ENCODE data around the gene LCOR. TPM values are rescaled to one million over a fixed set of nuclear protein-coding genes. Genes with fewer than 3 reads are reported as not detected.

The LCOR gene
- total and polyA plus RNA-seq, 4 donors = 3.3 to 68.4 (median 17.9) TPM

DNA sequence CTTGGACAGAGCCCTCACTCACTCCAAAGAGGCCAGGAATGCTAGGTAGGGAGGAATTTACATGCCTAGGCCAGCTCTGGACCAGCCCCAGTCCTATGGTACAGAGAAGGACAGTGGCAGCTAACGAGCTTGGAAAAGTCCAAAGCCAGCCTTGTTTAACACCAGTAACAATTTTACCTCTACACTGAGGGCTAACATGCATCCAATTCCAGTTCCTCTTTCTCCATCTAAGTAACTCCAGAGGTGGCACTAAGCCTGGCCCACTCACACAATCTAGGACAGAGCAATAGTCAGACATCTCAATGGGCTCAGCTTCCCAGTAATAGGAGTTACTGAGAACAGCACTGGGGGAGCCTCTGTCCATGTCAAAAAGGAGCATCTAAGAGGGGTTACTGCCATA lies 5.7 kb upstream of the LCOR start:
- TF ChIP-seq, protein P1, sequence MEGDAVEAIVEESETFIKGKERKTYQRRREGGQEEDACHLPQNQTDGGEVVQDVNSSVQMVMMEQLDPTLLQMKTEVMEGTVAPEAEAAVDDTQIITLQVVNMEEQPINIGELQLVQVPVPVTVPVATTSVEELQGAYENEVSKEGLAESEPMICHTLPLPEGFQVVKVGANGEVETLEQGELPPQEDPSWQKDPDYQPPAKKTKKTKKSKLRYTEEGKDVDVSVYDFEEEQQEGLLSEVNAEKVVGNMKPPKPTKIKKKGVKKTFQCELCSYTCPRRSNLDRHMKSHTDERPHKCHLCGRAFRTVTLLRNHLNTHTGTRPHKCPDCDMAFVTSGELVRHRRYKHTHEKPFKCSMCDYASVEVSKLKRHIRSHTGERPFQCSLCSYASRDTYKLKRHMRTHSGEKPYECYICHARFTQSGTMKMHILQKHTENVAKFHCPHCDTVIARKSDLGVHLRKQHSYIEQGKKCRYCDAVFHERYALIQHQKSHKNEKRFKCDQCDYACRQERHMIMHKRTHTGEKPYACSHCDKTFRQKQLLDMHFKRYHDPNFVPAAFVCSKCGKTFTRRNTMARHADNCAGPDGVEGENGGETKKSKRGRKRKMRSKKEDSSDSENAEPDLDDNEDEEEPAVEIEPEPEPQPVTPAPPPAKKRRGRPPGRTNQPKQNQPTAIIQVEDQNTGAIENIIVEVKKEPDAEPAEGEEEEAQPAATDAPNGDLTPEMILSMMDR (IDR thresholded peaks at IDR 0.05; ENCODE audit: control extremely low read depth, extremely low read depth) = no peak
- Histone ChIP-seq H3K27me3 (ENCODE audit: control insufficient read depth in 3 of 3, insufficient read depth in 3 of 3, low read length in 2 of 3) (no peaks in the 10 kb centered on the region), H3K9ac (ENCODE audit: insufficient read depth in 1 of 2, low read length in 2 of 2) (no peak overlapping the region), H3K9me3 (ENCODE audit: control insufficient read depth in 4 of 4, insufficient read depth in 3 of 4, low read length in 3 of 4) (no peaks in the 10 kb centered on the region), H3K4me3 (no peak overlapping the region), H3K27ac (ENCODE audit: low read depth in 1 of 2, low read length in 1 of 2) (no peak overlapping the region), H3K4me1 (ENCODE audit: control insufficient read depth in 5 of 5, insufficient read depth in 5 of 5, low read length in 5 of 5) (peaks cover 0 to 2% (median 0%) of the 10 kb centered on the region in 5 donors), H3K36me3 (ENCODE audit: control insufficient read depth in 4 of 4, insufficient read depth in 4 of 4, low read length in 4 of 4) (no peaks in the 10 kb centered on the region)
- DNase-seq (no peak), ATAC-seq (ENCODE audit: insufficient read depth, low FRiP score) (no peak)
- WGBS, 2 donors = 77 to 87% methylated on average over 1 of the region's 1 CpG

DNA sequence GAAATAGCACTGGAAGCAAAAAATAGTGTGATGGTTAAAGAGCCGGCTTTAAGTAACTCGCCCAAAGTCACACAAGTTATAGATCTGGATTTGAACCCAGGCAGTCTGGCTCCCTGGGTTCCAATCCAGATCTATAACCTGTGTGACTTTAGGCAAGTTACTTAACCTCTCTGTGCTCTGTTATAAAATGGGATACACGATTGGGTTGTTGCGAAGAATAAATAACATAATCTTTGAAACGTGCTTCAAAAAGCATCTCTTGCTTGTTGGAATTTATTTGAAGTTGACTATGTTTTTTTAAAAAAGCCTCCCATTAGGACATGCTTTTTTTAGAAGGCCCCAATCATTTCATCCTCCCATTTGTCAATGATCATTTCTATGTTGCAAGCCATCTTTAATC lies 3.5 kb upstream of the LCOR start:
- Histone ChIP-seq H3K27me3 (ENCODE audit: control insufficient read depth in 3 of 3, insufficient read depth in 3 of 3, low read length in 2 of 3) (no peaks in the 10 kb centered on the region), H3K27ac (ENCODE audit: low read depth in 1 of 2, low read length in 1 of 2) (no peak overlapping the region), H3K9ac (ENCODE audit: insufficient read depth in 1 of 2, low read length in 2 of 2) (no peak overlapping the region), H3K9me3 (ENCODE audit: control insufficient read depth in 4 of 4, insufficient read depth in 3 of 4, low read length in 3 of 4) (no peaks in the 10 kb centered on the region), H3K4me3 (no peak overlapping the region), H3K36me3 (ENCODE audit: control insufficient read depth in 4 of 4, insufficient read depth in 4 of 4, low read length in 4 of 4) (no peaks in the 10 kb centered on the region), H3K4me1 (ENCODE audit: control insufficient read depth in 5 of 5, insufficient read depth in 5 of 5, low read length in 5 of 5) (peaks cover 0 to 5% (median 0%) of the 10 kb centered on the region in 5 donors)
- 88 to 93% methylated on average over 5 of the region's 5 CpGs for WGBS, 2 donors
- no peak for DNase-seq
- no peak for ATAC-seq (ENCODE audit: insufficient read depth, low FRiP score)
- TF ChIP-seq, protein P1 (IDR thresholded peaks at IDR 0.05; ENCODE audit: control extremely low read depth, extremely low read depth) = no peak

DNA sequence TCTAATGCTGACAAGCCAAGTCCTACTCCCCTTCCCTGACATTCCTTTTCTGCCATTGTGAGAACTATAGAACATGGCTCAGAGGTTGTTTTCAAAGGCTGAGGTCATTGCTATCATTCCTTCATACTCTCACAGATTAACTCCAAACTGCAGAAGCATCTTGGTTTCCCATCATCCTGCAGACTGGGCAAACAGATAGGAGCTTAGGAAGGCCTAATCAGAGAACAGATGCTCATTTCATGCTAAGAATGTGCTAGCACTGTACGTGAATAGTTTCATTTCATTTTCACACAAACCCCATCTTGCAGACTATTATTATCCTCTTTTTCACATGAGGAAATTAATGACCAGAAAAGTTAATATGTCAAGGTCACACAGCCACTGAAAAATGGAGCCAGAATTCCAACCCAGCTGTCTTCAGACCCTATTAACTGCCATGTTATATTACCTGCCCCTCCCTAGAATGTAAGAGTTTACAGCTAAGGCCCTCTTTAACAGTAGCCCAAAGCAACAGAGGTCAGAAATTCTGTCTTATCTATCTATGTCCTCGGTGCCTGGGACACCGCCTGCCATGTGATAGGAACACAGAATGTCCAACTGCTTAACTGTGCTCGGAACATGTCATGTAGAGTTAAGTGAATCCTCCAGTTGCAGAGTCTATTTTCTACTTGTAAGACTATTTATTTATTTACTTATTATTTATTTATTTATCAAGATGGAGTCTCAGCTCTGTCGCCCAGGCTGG lies 2.9 kb upstream of the LCOR start:
- WGBS, 2 donors = 95 to 98% methylated on average over 5 of the region's 5 CpGs
- ATAC-seq (ENCODE audit: insufficient read depth, low FRiP score) = no peak
- H3K9ac ChIP-seq (ENCODE audit: insufficient read depth in 1 of 2, low read length in 2 of 2) = no peak overlapping the region

More for the DNA sequence above, 2.9 kb upstream of the LCOR start:
- no peaks in the 10 kb centered on the region for H3K9me3 ChIP-seq (ENCODE audit: control insufficient read depth in 4 of 4, insufficient read depth in 3 of 4, low read length in 3 of 4)
- peaks cover 0 to 5% (median 2%) of the 10 kb centered on the region in 5 donors for H3K4me1 ChIP-seq (ENCODE audit: control insufficient read depth in 5 of 5, insufficient read depth in 5 of 5, low read length in 5 of 5)
- no peaks in the 10 kb centered on the region for H3K36me3 ChIP-seq (ENCODE audit: control insufficient read depth in 4 of 4, insufficient read depth in 4 of 4, low read length in 4 of 4)
- H3K4me3 ChIP-seq = no peak overlapping the region
- DNase-seq = no peak
- no peak overlapping the region for H3K27ac ChIP-seq (ENCODE audit: low read depth in 1 of 2, low read length in 1 of 2)
- TF ChIP-seq, protein P1 (IDR thresholded peaks at IDR 0.05; ENCODE audit: control extremely low read depth, extremely low read depth) = no peak
- H3K27me3 ChIP-seq (ENCODE audit: control insufficient read depth in 3 of 3, insufficient read depth in 3 of 3, low read length in 2 of 3) = no peaks in the 10 kb centered on the region

Measured in lung (tissue), 12 donors.